Muscle of arm (tissue), 12 donors: Measurements from ENCODE around the gene KCNAB1. TPM values are rescaled to one million over a fixed set of nuclear protein-coding genes. Genes with fewer than 3 reads are reported as not detected.
A peak's percentile ranks its signal among the peaks of the same experiment; 100 is the strongest.

Experiments used
- DNase-seq: peaks from one replicate; pipeline ENCODE4 v3.0.0-alpha.2; 2013
- polyA plus RNA-seq, 12 donors: library from polyadenylated mRNA; unstranded; fragments of 120-200 nt; gene quantifications; one replicate each; pipeline ENCODE4 v1.2.1, GENCODE V29; 2013; ENCODE audit not compliant: insufficient read length in 12 of 12

Gene KCNAB1
- polyA plus RNA-seq, 12 donors, result 4.0 to 7.5 (median 5.8) TPM; not detected in 2

DNA sequence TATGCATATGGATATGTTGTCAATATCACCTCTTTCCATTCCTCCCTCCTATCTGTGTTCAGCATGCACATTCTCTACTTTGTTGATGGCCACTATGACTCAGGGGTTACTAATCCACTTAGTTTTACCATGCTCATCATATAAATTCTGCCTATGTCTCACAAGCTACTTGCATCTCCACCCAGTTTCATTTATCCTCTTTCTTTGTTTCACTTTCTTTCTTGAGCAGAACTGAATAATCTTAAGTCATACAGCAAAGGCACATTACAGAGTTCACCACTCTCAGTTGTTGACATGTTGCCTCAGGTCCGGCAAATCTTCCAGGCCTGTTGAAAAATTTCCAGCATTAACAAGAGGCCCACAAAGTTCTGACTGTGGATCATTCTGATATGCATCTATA lies 363.0 kb downstream of the KCNAB1 start:
- no peak for DNase-seq

DNA sequence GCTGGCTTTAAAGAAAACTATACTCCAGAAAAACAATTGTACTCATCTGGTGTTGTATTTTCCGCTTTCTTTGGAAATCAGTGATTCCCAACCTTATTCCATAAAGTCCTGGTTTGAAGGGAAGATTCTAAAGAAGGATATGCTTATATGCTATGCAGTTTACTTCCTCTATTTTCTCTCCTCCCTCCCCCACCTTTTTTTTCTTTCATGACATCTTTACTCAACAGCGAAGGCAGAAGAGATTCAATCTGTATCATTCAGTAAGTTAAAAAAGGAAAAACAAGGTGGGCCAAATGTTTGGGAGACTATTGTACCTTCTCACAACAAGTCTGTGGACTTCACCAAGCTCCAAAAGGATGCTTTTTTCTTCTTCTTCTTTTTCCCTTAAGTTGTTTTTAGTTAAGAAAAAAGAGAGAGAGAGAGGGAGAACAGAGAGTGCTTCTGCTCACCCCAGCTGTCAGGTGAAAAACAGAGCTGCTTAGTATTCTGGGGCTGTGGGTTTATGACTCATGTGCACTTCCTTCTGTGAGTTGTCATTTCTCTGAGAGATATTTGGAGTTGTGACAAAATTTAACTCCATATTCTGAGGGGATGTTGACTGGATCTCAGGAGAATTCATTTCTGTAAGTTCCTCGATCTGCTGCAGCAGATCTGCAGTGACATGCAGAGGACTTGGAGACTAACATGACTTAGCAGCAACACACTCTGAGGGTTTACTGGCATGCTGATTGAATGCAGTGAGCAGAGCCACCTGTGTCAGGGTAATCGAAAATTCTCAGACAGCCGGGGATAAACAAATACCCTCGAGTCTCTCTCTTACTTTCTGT lies 363.8 kb downstream of the KCNAB1 start:
- DNase-seq, result no peak

DNA sequence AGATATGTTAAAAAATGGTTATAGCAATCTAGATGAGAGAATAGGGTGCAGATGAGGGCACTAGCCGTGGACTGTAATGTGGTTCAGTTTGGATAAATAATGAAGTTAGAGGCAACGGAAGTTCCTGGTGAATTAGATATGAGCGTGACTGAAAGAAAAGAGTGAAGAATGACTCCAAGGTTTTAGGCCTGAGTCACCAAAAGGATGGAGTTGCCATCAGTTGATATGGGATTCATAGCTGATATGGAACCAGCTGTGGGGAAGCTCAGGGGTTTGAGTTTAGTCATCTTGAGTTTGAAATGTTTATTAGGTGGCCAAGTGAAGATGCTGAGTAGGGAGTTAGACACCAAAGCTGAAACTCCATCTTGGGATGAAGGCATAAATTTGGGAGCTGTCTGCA lies 368.4 kb downstream of the KCNAB1 start:
- DNase-seq, result no peak

DNA sequence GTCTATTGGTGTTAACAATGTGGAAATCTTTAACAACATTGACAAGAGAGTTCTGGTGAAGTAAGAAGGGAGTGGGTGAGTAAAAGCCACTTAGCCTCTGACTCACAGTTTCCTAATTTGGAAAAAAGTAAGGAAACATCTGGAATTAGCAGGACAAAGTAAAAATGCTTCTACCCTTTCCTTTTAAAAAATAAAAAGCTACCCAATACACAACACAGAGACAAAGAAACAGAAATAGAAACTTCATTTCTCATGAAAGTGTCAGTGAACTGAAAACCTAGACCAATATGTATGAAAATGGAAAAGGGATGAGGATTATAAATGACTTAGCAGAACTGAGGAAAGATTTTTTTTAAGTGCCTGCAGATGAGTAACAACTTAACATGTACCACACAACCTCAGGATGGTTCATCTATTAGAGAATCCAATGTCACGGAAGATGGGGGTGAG lies 369.1 kb downstream of the KCNAB1 start:
- no peak for DNase-seq

DNA sequence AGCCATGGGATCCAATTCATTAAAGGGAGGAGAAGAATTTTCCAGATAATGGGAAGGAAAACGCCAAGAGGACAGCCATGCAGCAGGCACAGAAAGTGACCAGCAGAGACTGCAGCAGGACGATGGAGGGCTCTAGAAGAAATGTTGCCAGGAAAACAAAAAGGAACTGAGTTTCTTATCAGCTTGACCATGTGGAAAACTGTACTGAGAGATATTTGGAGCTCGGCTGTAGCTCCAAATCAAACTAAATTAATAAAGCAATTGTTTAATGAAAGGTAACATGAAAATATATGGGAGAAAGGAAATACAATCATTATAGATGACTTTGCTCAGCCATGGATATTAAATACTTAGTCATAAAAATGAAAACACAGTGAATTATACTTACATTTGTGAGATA lies 370.8 kb downstream of the KCNAB1 start:
- no peak for DNase-seq

DNA sequence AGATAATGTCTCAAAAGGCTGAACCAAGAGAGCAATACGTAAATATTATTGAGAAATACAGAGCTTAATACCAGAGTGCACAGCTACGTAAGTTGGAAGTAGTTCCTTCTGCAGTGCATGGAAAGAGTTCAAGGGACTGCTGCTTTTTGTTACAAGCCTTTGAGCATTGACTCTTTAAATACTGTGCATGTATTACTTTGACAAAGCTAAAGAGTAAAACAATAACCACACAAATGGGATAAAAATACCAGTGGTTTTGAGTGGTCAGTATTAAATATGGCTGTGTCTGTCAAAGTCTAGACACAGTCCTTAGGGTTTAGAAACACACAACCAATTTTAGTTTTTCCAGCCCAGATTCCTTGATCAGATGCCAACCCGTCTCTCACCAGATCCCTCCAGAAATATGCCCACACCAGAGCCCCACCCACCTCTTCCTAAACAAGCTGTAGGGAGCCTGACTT lies 372.5 kb downstream of the KCNAB1 start:
- DNase-seq, result no peak

DNA sequence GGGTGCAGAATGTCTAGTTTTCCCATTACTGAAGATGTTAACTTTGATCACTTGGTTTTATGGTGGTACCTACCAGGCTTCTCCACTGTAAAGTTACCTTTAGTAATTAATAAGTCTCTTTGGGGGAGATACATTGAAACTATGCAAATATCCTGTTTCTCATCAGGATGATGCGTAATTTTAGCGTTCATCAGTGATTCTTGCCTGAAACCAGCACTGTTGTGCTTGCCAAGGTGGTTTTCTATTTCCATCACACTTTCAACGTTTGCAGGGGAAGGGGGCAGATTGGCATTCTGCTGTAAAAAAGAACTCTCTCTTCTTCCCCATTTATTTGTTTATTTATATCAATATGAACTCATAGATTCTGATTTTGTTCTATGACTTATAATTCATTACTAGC lies 373.5 kb downstream of the KCNAB1 start:
- no peak for DNase-seq

DNA sequence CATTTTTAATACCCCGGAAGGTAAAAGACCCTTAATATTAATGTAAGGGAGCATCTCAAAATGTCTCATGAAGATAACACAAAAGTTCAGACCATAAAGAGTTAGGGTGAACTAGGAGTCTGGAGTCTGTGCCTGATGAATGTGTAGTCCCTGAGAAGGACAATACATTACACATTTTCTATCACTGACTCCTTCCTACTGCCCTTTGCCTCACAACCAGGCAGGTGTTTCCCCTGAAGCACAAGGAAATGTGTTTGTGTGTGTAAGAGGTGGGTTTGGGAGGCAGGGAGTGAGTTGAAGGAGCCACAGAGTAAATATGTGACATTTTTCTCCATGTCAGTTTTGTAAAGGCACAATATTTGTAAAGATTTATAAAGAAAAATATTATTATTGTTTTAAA lies 375.4 kb downstream of the KCNAB1 start:
- DNase-seq, result no peak

DNA sequence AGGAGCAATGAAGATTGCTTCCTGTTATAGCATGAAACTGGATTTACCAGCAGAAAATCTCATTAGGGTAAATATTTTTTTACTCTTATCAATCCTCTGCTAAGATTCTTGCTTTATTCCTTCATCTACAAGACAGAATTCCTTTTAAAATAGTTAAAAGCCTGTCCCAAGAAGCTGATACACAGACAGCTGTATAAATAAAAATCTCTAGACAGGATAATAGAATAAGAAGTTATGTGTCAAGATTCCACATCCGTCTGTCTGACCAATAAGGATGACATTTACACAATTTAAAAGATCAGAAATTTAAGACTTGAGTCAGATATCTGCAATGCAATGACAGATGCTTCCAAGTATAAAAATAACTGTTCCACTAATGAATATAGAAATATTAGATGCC lies 376.9 kb downstream of the KCNAB1 start:
- no peak for DNase-seq

DNA sequence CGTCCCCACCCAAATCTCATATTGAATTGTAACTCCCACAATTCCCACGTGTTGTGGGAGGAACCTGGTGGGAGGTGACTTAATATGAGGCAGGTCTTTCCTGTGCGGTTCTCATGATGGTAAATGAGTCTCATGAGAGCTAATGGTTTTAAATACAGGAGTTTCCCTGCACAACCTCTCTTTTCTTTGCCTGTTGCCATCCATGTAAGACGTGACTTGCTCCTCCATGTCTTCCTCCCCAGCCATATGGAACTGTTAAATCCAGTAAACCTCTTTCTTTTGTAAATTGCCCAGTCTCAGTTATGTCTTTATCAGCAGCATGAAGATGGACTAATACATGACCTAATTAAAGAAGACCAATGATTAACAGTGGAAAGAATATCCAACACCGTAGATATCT lies 377.9 kb downstream of the KCNAB1 start:
- no peak for DNase-seq

DNA sequence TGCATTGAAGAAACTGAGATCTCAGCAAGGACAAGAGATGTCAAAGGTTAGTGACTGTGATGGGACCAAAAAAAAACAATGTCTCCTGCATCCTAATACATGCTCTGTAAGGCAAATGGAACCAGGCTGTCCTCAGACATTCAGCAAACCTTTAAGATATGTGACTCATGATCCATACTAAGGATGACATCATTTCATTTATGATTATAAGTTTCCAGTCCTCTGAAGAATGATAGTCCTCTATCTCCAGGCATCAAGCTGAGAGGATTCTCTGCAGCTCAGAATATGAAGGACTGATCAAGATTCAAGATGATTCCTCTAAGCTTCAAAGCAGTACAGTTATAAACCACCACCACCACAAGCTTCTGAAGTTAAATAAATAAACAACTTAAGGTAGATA lies 386.9 kb downstream of the KCNAB1 start:
- no peak for DNase-seq

DNA sequence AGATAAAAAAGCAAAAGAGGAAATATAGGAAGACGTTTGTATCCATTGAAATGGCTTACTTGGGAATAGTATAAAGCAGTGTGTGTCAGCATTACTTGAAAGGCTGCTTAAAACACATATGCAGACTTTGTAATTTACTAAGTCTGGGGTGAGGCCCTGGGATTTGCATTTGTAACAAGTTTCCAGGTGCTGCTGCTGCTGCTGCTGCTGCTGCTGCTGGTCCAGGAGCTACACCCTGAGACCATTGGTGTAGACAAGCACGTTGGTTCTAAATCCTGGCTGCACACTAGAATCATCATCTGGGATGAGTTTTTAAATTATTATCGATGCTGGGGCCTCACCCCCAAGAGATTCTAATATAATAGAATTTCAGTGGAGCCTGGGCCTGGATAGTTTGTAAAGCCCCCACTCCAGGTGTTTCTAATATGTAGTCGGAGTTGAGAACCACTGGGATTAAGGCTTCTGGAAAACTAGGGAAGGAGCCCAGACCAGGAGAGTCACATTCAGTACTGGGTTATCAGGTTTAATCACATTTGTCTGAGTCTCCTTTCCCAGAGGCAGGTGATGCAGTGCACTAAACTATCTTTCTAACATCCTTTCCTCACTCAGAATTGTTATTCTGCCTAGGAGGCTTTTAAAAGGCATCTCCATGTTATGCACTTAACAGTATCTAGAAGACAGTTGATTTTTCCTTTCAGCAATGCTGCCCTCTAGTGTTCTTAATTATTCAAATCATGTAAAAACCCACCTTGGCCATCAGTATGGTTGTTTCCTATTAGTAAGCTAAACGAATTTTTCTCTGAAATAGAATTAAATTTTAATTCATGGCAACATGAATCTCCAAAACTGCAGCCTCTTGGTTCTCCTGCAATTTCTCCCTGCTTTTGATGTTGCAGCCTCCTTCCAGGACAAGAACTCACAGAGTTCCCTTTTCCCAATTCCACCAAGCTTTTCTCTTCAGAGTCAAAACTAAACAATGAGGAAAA lies 389.1 kb downstream of the KCNAB1 start:
- DNase-seq, result peak; percentile 71

DNA sequence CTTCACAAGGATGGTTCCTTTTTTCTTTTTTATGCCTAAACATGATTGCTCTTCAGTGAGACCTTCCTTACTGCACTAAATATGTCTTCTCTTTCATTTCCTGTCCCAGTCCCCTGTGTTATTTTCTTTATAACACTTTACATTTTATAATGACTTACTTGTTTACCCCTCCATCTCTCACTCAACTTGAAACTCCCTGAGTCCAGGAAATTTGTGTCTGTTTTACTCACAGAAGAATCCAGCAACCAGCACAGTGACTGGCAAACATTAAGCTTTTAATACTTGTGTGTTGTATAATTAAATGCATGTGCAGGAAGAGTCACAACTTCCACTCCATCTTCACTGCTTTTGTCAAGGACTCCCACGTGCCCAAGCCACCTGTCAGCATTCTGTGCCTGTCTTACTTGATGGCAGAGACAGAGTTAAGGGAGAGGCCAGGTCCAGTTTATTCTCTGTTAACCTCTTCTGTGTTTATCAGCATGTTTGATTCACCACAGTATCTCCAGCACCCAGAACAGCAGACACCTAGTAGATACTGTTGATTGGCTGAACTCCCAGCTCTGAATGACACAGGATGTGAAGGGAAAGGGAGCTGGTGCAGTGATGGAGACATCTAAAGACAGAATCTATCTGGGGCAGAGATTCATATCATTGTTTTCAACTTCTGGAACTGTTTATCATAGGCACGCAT lies 391.8 kb downstream of the KCNAB1 start:
- DNase-seq, result no peak

DNA sequence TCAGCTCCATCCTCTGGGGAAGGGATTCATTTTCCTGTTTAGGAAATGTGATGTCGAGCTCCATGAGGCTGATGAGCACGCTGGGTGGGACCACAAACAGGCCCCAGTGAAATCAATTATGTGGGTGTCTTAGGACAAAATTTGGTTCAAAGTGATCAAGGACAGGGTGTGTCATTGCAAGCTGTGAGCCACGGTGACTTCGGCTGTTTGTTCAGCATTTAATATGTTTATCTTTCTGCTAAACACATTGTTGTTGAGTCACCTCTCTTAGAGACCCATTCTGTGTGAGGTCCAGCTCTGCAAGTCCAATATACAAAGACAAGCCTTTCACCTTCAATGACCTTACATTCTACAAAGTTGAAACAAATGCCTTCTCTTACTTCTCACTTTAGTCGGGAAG lies 393.2 kb downstream of the KCNAB1 start:
- DNase-seq, result no peak

DNA sequence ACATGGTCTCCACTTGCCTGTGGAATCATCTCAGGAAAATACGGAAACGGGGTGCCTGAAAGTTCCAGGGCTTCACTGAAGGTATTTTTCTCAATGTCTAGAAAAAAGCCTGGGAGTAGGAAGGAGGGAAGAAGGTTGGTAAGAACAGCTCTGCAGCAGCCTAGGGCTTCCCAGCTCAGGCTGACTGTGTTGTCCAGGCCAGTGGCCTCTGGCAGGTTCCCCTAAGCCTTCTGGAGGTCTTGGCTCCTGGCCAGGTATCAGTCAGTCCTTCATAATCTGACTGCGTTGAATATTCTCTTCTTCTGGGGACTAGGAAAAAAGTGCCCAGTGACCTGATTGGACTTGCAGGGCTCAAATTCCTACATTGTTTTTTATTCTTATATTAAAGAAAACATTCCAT lies 395.9 kb downstream of the KCNAB1 start:
- no peak for DNase-seq

DNA sequence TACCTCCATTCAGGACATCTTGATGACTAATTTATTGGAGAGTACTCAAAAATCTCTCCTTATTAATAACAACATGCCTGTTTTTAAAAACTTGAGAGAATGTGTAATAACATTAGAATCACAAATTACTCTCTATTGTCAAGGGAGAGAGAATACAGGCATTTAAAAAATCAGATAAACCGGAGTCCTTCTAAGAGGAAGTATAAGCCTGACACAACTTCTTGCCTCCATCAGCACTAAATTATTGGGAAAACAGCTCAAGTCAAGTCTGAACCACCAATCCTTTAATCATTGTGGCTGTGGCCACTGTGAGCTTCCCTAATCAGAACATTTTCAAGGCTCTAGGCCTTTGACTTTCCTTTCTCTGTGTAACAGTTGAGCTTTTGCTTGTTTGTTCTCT lies 396.6 kb downstream of the KCNAB1 start:
- no peak for DNase-seq

DNA sequence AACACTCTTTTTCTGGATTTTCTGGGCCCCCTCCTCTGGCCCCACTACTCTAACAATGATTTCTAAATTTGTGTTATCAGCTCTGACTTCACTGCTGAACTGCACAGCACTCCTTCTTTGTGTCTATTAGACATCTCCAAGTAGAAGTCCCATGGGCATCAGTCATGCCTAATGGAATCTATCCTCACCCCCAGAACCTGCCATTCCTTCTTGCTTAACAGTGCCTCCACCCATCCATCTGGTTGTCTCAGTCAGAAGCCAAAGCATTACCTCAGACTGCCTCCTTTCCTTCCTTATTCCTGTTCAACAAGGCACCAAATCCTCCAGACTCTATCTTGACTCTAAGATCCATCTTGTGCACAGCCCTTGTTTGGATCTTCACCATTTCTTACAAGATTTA lies 398.3 kb downstream of the KCNAB1 start:
- DNase-seq, result no peak

DNA sequence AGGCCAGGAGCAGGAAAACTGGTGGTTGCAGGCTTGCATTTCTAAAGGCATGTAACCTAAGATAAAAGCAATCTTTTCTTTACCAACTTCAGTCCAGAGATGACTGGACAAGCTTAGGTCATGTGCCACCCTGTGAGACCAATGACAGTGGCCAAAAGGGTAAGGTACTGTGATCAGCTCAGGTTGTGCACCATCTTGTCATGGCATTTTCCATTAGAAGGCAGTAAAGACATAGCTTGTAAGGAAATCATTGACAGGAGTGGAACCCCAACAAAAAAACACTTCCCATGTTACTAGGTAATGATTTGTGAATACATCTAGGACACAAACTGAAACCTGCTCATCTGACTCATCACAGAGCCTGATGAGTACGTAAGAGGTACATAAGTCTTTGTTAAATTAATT lies 399.4 kb downstream of the KCNAB1 start:
- no peak for DNase-seq

DNA sequence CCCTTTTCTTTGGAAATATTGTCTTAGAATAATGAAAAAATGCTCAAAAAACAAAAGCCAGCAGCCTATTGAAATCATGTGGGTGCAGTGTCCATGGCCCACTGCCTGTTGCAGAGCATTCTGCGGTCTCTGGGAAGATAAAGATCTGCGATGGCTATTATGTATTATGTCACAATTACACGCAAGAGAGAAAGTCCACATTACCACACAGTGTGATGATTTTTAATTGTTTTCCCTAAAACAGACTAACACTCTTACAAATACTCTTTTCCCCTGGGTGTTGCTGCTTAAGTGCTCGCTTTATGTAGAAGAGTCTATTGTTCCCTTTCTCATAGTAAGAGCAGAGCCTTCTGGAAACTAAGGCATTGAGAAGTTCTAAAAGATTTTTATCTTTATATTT lies 402.3 kb downstream of the KCNAB1 start:
- no peak for DNase-seq

DNA sequence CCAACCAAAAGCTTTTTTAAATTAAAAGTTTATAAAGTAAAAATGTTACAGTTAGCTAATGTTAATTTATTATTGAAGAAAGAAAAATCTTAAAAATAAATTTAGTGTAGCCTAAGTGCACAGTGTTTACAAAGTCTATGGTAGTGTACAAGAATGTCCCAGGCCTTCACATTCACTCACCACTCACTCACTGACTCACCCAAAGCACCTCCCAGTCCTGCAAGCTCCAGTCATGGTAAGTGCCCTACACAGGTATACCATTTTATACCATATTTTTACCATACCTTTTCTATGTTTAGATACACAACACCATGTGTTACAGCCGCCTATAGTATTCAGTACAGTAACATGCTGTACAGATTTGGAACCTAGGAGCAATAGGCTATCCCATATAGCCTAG lies 405.4 kb downstream of the KCNAB1 start:
- no peak for DNase-seq

DNA sequence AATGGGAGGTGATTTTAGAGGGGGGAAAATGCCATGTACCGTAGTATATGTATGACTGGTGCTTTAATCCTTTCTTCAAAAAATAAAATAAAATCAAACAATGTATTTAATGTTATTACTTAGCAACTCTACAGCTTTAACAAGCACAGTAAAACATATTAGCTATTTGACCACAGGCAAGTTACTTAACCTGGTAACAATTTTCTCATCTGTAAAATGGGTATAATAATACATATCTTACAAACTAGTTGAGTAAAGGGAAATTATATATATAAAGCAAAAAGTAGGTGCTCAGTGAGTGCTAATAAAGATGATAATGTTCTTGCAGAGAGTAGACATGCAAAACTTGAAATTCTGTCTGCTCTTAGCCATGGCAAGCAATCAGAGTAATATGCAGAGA lies 406.7 kb downstream of the KCNAB1 start:
- DNase-seq, result no peak

DNA sequence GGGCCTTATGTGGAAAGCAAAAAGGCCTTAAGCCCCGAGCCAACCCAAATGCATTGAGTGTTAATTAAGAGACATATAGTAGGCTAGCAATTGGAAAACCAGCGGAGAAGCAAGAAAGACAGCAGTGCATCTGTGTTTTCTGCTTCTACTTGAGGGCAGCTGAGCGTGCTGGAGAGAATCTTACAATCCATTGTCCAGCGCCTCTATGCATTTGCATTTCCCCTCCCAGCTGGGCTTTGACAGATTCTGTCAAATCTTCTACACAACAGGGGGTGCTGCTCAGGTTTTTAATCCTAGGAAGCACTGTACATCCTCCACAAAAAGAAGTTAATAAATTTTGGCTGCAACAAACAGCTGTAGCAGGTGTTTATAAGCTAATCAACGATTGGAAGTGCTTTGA lies 410.6 kb downstream of the KCNAB1 start:
- DNase-seq, result no peak
